Heart right ventricle (tissue), 16 donors: Measurements from ENCODE around the gene HNF4A. TPM values are rescaled to one million over a fixed set of nuclear protein-coding genes. Genes with fewer than 3 reads are reported as not detected.

ENCODE experiments used
- ATAC-seq, 8 donors: fragments of 200-7000 bp; cut with Tn5 transposase; one replicate each; pipeline ENCODE4 v1.9.1; 2020; ENCODE audit warnings: mild to moderate bottlenecking in 8 of 8, moderate library complexity in 8 of 8, moderate number of reproducible peaks in 1 of 8
- DNase-seq, 2 donors: peaks; one replicate each; pipeline ENCODE4 v3.0.0-alpha.2; 2020
- H3K27ac ChIP-seq, 10 donors: fragments of 200-600 bp; sonication (generic) in 2 of 10; one replicate each; pipeline versions ENCODE4 v1.5.0 to v1.8.0; 2020 to 2022; ENCODE audit warnings: mild to moderate bottlenecking in 3 of 10
- H3K27me3 ChIP-seq, 7 donors: fragments of 200-600 bp; one replicate each; pipeline ENCODE4 v1.8.0; 2021 to 2022; ENCODE audit warnings: mild to moderate bottlenecking in 2 of 7
- H3K36me3 ChIP-seq, 9 donors: fragments of 200-600 bp; sonication (generic) in 1 of 9; one replicate each; pipeline versions ENCODE4 v1.5.0 to v1.8.0; 2020 to 2022; ENCODE audit warnings: mild to moderate bottlenecking in 2 of 9
- H3K4me1 ChIP-seq, 9 donors: fragments of 200-600 bp; sonication (generic) in 1 of 9; one replicate each; pipeline versions ENCODE4 v1.5.0 to v1.8.0; 2020 to 2022; ENCODE audit warnings: mild to moderate bottlenecking in 4 of 9
- H3K4me3 ChIP-seq, 10 donors: fragments of 200-600 bp; sonication (generic) in 2 of 10; one replicate each; pipeline versions ENCODE4 v1.5.0 to v1.8.0; 2020 to 2022; ENCODE audit warnings: mild to moderate bottlenecking in 7 of 10, moderate library complexity in 2 of 10
- H3K9me3 ChIP-seq, 11 donors: fragments of 200-600 bp in 10 of 11; sonication (generic) in 2 of 11; one replicate each; pipeline versions ENCODE4 v1.5.0 to v1.8.0; 2013 to 2022; ENCODE audit warnings: mild to moderate bottlenecking in 2 of 11, control low read depth in 1 of 11, moderate library complexity in 1 of 11
- WGBS, 2 donors: extraction: QIAGEN DNeasy Blood & Tissue Kit; methylation state at CpG; one replicate each; pipeline ENCODE4 v1.1.7; 2013; ENCODE audit warnings: inconsistent platforms in 1 of 2; 5-methylcytosine and 5-hydroxymethylcytosine counted together
- intact Hi-C, 10 donors: fragments of 100-400 bp; cut with DNase I; formaldehyde crosslinking; loops; one replicate each; pipeline versions ENCODE4 v1.11.1 to v1.14.2; 2022
- polyA plus RNA-seq, 2 donors: library from polyadenylated mRNA; stranded (reverse); fragments of 200-250 nt; gene quantifications; one replicate each; pipeline ENCODE4 v1.2.3, GENCODE V29; 2013
- total RNA-seq, 10 donors: library from RNA; stranded (reverse); fragmentation: NEBNext Ultra II Directional in 3 of 10; extraction: Animal tissue kit (Norgen Biotek cat#: 25700) in 3 of 10; gene quantifications; one replicate each; pipeline versions ENCODE4 v1.2.1 to v1.2.4, GENCODE V29; 2021 to 2023
- TF ChIP-seq, protein P1 (sequence below), 9 donors: fragments of 200-600 bp; sonication (generic) in 2 of 9; IDR thresholded peaks; one replicate each; pipeline versions ENCODE4 v1.5.0 to v1.8.0; 2021 to 2022; ENCODE audit warnings: antibody characterized with exemption in 9 of 9, mild to moderate bottlenecking in 5 of 9, moderate library complexity in 1 of 9
- donor health status: Arrhythmogenic right ventricular cardiomyopathy.
- donor health status: ischemic (EF 13 %, LVEDD 7.1; RV severe dilation, severe dysfunction).
- donor health status: healthy with polysubstance abuse.
- donor health status: DM: no; HTN: yes; CAD: no.
- donor health status: DM: no; HTN: no; CAD: no.
- donor health status: ischemic (EF 25% LVEDD 6.9; RV normal size, moderate dysfunction).
- donor health status: ischemic (EF 25% LVEDD 5.7; RV mildly dilated, moderate dysfunction).
- donor health status: healthy.
- donor health status: DM: yes; HTN: yes; CAD: no.
- donor health status: Ischemic cardiomyopathy.
- donor health status: ischemic (EF 35%, LVEDD 5.7; RV mildly dilated, moderate dysfunction).
- donor health status: nonischemic (EF 11% LVEDD 7.7; RV severe dilation, severe dysfunction).
- donor health status: DM: yes; HTN: yes; CAD: no.
- donor health status: PGD.
- donor health status: ischemic (EF 29% LVEDD 5.4; RV normal size, mild dysfunction).
- donor health status: nonischemic (EF 23%, LVEDD 6.1; RV moderate dilation, normal function).

The HNF4A gene
- total and polyA plus RNA-seq, 12 donors = under 0.01 TPM; not detected in 11

DNA sequence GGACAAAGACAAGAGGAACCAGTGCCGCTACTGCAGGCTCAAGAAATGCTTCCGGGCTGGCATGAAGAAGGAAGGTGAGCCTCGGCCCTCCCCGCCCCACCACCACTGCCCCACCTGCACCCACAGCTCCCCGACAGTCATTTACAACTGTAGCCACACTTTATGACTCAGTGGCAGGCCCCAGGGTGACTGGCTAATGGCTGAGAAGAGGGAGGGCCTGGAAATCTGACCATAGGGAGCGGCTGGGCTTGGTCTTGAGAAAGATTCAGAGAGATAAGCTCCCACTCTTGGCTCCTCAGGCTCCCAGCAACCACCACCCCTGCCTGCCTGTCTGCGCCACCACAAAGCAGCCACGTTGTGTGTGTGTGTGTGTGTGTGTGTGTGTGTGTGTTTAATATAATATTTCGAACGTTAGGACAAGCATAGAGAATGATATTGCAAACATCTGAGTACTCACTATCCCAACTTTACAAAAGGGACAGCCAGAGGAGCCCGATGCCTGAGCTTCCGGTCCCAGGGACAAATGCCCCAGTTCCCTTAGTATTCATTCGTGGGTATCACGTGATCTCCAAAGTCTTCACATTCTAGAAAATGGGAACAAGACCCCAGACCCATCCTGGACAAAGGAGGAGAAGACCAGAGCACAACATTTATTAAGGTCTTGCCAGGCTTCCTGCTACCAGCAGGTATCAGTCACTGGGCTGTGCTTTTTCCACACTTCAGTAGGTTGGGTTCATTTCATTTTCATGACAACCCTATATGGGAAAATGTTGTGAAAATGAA, 52.1 kb downstream of the HNF4A start:
- TF ChIP-seq, protein P1, sequence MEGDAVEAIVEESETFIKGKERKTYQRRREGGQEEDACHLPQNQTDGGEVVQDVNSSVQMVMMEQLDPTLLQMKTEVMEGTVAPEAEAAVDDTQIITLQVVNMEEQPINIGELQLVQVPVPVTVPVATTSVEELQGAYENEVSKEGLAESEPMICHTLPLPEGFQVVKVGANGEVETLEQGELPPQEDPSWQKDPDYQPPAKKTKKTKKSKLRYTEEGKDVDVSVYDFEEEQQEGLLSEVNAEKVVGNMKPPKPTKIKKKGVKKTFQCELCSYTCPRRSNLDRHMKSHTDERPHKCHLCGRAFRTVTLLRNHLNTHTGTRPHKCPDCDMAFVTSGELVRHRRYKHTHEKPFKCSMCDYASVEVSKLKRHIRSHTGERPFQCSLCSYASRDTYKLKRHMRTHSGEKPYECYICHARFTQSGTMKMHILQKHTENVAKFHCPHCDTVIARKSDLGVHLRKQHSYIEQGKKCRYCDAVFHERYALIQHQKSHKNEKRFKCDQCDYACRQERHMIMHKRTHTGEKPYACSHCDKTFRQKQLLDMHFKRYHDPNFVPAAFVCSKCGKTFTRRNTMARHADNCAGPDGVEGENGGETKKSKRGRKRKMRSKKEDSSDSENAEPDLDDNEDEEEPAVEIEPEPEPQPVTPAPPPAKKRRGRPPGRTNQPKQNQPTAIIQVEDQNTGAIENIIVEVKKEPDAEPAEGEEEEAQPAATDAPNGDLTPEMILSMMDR (IDR thresholded peaks at IDR 0.05) = no peak
- no peak overlapping the region for H3K4me3 ChIP-seq
- H3K27me3 ChIP-seq = peaks cover 0 to 28% (median 11%) of the 10 kb centered on the region in 7 donors
- H3K4me1 ChIP-seq = no peaks in the 10 kb centered on the region
- WGBS, 2 donors = 78 to 85% methylated on average over 14 of the region's 14 CpGs
- H3K36me3 ChIP-seq = no peaks in the 10 kb centered on the region
- intact Hi-C loops = no loop called here
- no peak overlapping the region for H3K27ac ChIP-seq
- H3K9me3 ChIP-seq = no peaks in the 10 kb centered on the region
- ATAC-seq (no peak), DNase-seq (no peak)

DNA sequence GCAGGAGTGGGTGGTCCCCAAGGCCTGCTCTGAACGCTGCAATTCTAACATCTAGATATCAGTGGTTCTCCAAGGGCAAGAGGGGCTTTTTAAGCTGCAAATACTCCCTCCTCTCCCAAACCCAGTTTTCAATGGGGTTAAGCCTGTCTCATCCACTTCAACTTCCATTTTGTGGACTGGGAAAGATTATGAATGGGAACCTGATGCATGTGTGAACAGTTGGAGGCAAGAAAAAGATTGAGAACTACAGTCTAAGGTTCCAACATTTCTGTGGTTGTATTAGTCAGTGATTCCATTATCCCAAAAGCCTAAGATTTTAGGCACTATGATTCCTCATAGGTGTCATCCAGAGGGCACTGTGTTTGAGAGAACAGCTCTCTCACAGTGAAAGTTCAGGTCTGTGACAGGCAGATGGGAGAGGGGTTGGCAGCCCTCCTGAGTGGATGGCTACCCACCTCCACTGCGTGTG, 53.7 kb downstream of the HNF4A start:
- Histone ChIP-seq H3K36me3 (no peaks in the 10 kb centered on the region), H3K4me1 (no peaks in the 10 kb centered on the region), H3K27ac (no peak overlapping the region), H3K4me3 (no peak overlapping the region), H3K9me3 (no peaks in the 10 kb centered on the region), H3K27me3 (peaks cover 0 to 39% (median 19%) of the 10 kb centered on the region in 7 donors)
- no peak for ATAC-seq
- TF ChIP-seq, protein P1 (IDR thresholded peaks at IDR 0.05) = no peak
- intact Hi-C loops = no loop called here
- WGBS, 2 donors = 67 to 70% methylated on average over 2 of the region's 2 CpGs
- DNase-seq = no peak

DNA sequence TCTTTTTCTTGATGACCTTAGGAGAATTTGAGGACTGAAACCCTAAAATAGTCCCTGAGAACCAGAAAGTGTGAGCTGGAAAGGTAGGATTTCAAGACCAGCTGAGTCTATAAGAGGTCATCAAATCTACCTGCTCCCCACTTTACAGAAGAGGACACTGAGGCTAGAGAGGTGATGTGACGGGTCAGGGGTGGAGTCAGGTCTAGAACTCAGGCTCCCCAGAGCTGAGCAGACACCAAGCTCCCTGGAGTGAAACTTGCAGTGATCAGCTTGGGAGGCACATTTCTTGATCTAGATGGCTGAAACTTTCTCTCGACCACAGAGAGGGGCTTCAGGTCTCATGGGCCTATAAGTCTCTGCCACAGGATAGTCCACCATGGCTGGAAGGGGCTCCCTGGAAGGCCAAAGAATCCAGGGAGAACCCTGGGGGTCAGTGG, 55.1 kb downstream of the HNF4A start:
- DNase-seq (no peak), ATAC-seq (no peak)
- 82 to 93% methylated on average over 2 of the region's 2 CpGs for WGBS, 2 donors
- TF ChIP-seq, protein P1 (IDR thresholded peaks at IDR 0.05) = no peak
- Histone ChIP-seq H3K36me3 (no peaks in the 10 kb centered on the region), H3K4me3 (no peak overlapping the region), H3K27me3 (peaks cover 0 to 49% (median 32%) of the 10 kb centered on the region in 7 donors), H3K4me1 (no peaks in the 10 kb centered on the region), H3K9me3 (no peaks in the 10 kb centered on the region), H3K27ac (no peak overlapping the region)
- intact Hi-C loops = no loop called here

GRCh38 chr20:44411020-44411756, 55.7 kb downstream of the HNF4A start:
- TF ChIP-seq, protein P1 (IDR thresholded peaks at IDR 0.05) = no peak
- Histone ChIP-seq H3K4me1 (no peaks in the 10 kb centered on the region), H3K36me3 (no peaks in the 10 kb centered on the region), H3K4me3 (no peak overlapping the region), H3K9me3 (no peaks in the 10 kb centered on the region), H3K27me3 (peaks cover 0 to 55% (median 33%) of the 10 kb centered on the region in 7 donors), H3K27ac (no peak overlapping the region)
- ATAC-seq = no peak
- WGBS, 2 donors = 37 to 48% methylated on average over 28 of the region's 28 CpGs
- intact Hi-C loops = no loop called here
- no peak for DNase-seq
